SK-N-SH (cell line): ENCODE data around the gene PAQR6.
"Not testable (repeated sequence)": the region's sequence is repeated elsewhere in the genome, so short reads cannot be mapped to it uniquely, and the experiment has no call there.

ENCODE experiments used
- CTCF ChIP-seq: fragments of 200-600 bp; sonication (generic); IDR thresholded peaks from 2 replicates; pipeline ENCODE4 v1.6.1; 2017; ENCODE audit warnings: antibody characterized with exemption, mild to moderate bottlenecking, moderate library complexity
- JUND ChIP-seq: IDR thresholded peaks from 2 replicates; pipeline ENCODE4 v1.4.0; 2012
- MAX ChIP-seq: IDR thresholded peaks from 2 replicates; pipeline ENCODE4 v1.4.0; 2012; ENCODE audit warnings: low read depth
- POLR2AphosphoS5 ChIP-seq: IDR thresholded peaks from 2 replicates; pipeline ENCODE4 v1.6.1; 2012; ENCODE audit warnings: low read depth, low read length
- SIN3A ChIP-seq: IDR thresholded peaks from 2 replicates; pipeline ENCODE4 v1.6.1; 2012; ENCODE audit warnings: low read depth, mild to moderate bottlenecking, low read length, moderate library complexity, borderline replicate concordance

DNA sequence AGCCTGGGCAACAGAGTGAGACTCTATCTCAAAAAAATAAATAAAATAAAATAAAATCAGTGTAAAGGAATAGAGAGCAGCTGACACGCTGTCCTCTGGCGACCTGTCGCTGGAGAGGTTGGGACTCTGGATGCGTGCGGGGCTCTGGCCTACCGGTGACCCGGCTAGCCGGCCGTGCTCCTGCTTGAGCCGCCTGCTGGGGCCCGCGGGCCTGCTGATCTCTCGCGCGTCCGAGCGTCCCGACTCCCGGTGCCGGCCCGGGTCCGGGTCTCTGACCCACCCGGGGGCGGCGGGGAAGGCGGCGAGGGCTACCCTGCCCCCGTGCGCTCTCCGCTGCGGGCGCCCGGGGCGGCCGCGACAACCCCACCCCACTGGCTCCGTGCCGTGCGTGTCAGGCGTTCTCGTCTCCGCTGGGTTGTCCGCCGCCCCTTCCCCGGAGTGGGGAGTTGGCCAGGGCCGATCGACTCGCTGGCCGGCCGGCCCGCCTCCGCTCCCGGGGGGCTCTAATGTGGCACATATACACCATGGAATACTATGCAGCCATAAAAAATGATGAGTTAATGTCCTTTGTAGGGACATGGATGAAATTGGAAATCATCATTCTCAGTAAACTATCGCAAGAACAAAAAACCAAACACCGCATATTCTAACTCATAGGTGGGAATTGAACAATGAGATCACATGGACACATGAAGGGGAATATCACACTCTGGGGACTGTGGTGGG lies 31.3 kb downstream of the PAQR6 start:
- TF ChIP-seq CTCF, POLR2AphosphoS5, MAX, SIN3A, JUND: not testable (repeated sequence)
